H1 (cell line): Measurements from ENCODE around the gene ST6GALNAC2. TPM values are rescaled to one million over a fixed set of nuclear protein-coding genes. Genes with fewer than 3 reads are reported as not detected.
A peak's percentile ranks its signal among the peaks of the same experiment; 100 is the strongest.

ENCODE experiments used
- CTCF ChIA-PET: fragments of 300-600 bp; sonication (Branson Sonifier 250); formaldehyde crosslinking; loops from one replicate; lab custom pipeline; 2021; ENCODE audit not compliant: partially characterized antibody; lab: Charles Lee
- POLR2A ChIA-PET: fragments of 300-600 bp; sonication (Branson Sonifier 250); formaldehyde crosslinking; loops from one replicate; lab custom pipeline; 2021; ENCODE audit warnings: inconsistent platforms; ENCODE audit not compliant: partially characterized antibody; lab: Charles Lee
- DNase-seq, 2 experiments: peaks; one replicate each; pipeline versions ENCODE4 v3.0.0 to v3.0.0-alpha.2; 2010 to 2022; ENCODE audit warnings: low spot score in 2 of 2, low read depth in 1 of 2, mixed read lengths in 1 of 2
- FAIRE-seq: peaks from 2 replicates; lab custom pipeline; 2011; peaks lifted over from hg19 to GRCh38; lab: Jason Lieb, UNC
- H2AFZ ChIP-seq: 2 replicates; pipeline ENCODE4 v1.8.1; 2012; ENCODE audit warnings: low read length, inconsistent platforms
- H2AK5ac ChIP-seq: 2 replicates; pipeline ENCODE4 v1.6.1; 2013; ENCODE audit warnings: low read depth, low read length
- H2BK120ac ChIP-seq: replicated peaks from 2 replicates; pipeline ENCODE3; 2013; ENCODE audit warnings: low read depth, low read length, inconsistent platforms
- H2BK12ac ChIP-seq: 2 replicates; pipeline ENCODE4 v1.6.1; 2013; ENCODE audit warnings: low read depth, low read length
- H2BK15ac ChIP-seq: 2 replicates; pipeline ENCODE4 v1.6.1; 2013; ENCODE audit warnings: low read length
- H2BK20ac ChIP-seq: 2 replicates; pipeline ENCODE4 v1.6.1; 2013; ENCODE audit warnings: low read length
- H2BK5ac ChIP-seq: 2 replicates; pipeline ENCODE4 v1.6.1; 2013; ENCODE audit warnings: low read depth, low read length
- H3K14ac ChIP-seq: 2 replicates; pipeline ENCODE4 v1.6.1; 2013; ENCODE audit warnings: inconsistent platforms; ENCODE audit not compliant: insufficient read length
- H3K18ac ChIP-seq: 2 replicates; pipeline ENCODE4 v1.6.1; 2013; ENCODE audit warnings: low read length; ENCODE audit errors: extremely low read depth
- H3K23ac ChIP-seq: 2 replicates; pipeline ENCODE4 v1.6.1; 2013; ENCODE audit warnings: inconsistent platforms; ENCODE audit not compliant: insufficient read length
- H3K23me2 ChIP-seq: 2 replicates; pipeline ENCODE4 v1.6.1; 2013; ENCODE audit warnings: low read depth, low read length
- H3K27ac ChIP-seq: 2 replicates; pipeline ENCODE4 v1.6.1; 2011; ENCODE audit warnings: low read depth, low read length, inconsistent platforms
- H3K27me3 ChIP-seq, 4 experiments: replicated peaks in 1 of 4; 1 replicate in 1 of 4; 2 replicates in 3 of 4; pipeline versions ENCODE4 v1.6.1 to v1.8.1; 2011 to 2013; ENCODE audit warnings: low read length in 3 of 4, mild to moderate bottlenecking in 3 of 4, inconsistent platforms in 2 of 4, mixed read lengths in 2 of 4, moderate library complexity in 1 of 4; ENCODE audit not compliant: control insufficient read depth in 3 of 4, insufficient read depth in 3 of 4; ENCODE audit errors: extremely low read depth in 1 of 4
- H3K36me3 ChIP-seq, 4 experiments: 2 replicates each; pipeline versions ENCODE4 v1.6.1 to v1.8.1; 2011 to 2013; ENCODE audit warnings: mild to moderate bottlenecking in 4 of 4, low read length in 3 of 4, moderate library complexity in 2 of 4, control low read depth in 1 of 4, inconsistent platforms in 1 of 4; ENCODE audit not compliant: insufficient read depth in 4 of 4, control insufficient read depth in 2 of 4
- H3K4ac ChIP-seq: replicated peaks from 2 replicates; pipeline ENCODE3; 2013; ENCODE audit warnings: low read length, low read depth, mixed read lengths, inconsistent platforms; ENCODE audit not compliant: insufficient read length
- H3K4me1 ChIP-seq, 4 experiments: replicated peaks in 1 of 4; 1 replicate in 1 of 4; 2 replicates in 3 of 4; pipeline versions ENCODE4 v1.6.1 to v1.8.1; 2011 to 2013; ENCODE audit warnings: low read length in 3 of 4, inconsistent platforms in 2 of 4, mixed read lengths in 1 of 4; ENCODE audit not compliant: insufficient read depth in 4 of 4, control insufficient read depth in 3 of 4
- H3K4me2 ChIP-seq, 2 experiments: 2 replicates each; pipeline versions ENCODE4 v1.6.1 to v1.8.1; 2011 to 2013; ENCODE audit warnings: low read depth in 2 of 2, low read length in 2 of 2, control low read depth in 1 of 2, inconsistent platforms in 1 of 2, mild to moderate bottlenecking in 1 of 2; ENCODE audit not compliant: insufficient read depth in 1 of 2
- H3K4me3 ChIP-seq, 4 experiments: fragments of 200-600, 300-600 bp in 1 of 4; sonication (generic), shearing (Covaris generic), sonication (Bioruptor Twin) in 1 of 4; 2 replicates each; pipeline versions ENCODE4 v1.5.1 to v1.8.1; 2011 to 2016; ENCODE audit warnings: low read length in 4 of 4, low read depth in 3 of 4, control low read depth in 2 of 4, inconsistent platforms in 2 of 4, mild to moderate bottlenecking in 2 of 4, mixed read lengths in 1 of 4, moderate library complexity in 1 of 4; ENCODE audit not compliant: insufficient read depth in 2 of 4; ENCODE audit errors: extremely low read depth in 1 of 4
- H3K56ac ChIP-seq: replicated peaks from 2 replicates; pipeline ENCODE3; 2013; ENCODE audit warnings: low read depth, mild to moderate bottlenecking, mixed read lengths, low read length, inconsistent platforms; ENCODE audit not compliant: insufficient read length
- H3K79me1 ChIP-seq: 2 replicates; pipeline ENCODE4 v1.6.1; 2013; ENCODE audit warnings: low read depth, low read length, control low read depth
- H3K79me2 ChIP-seq, 2 experiments: 2 replicates each; pipeline versions ENCODE4 v1.6.1 to v1.8.1; 2012 to 2013; ENCODE audit warnings: low read length in 2 of 2, mild to moderate bottlenecking in 2 of 2, inconsistent platforms in 1 of 2; ENCODE audit not compliant: insufficient read depth in 2 of 2, control insufficient read depth in 1 of 2
- H3K9ac ChIP-seq, 4 experiments: replicated peaks in 1 of 4; 1 replicate in 1 of 4; 2 replicates in 3 of 4; pipeline versions ENCODE4 v1.6.1 to v1.8.1; 2011 to 2013; ENCODE audit warnings: low read depth in 3 of 4, low read length in 3 of 4, control low read depth in 2 of 4, mild to moderate bottlenecking in 2 of 4, moderate library complexity in 2 of 4, inconsistent platforms in 1 of 4; ENCODE audit errors: extremely low read depth in 1 of 4
- H3K9me3 ChIP-seq, 2 experiments: 2 replicates each; pipeline versions ENCODE4 v1.6.1 to v1.8.1; 2012 to 2013; ENCODE audit warnings: mild to moderate bottlenecking in 2 of 2, moderate library complexity in 2 of 2, control low read depth in 1 of 2, inconsistent platforms in 1 of 2, low read depth in 1 of 2, low read length in 1 of 2, mixed read lengths in 1 of 2; ENCODE audit not compliant: insufficient read depth in 2 of 2
- H4K20me1 ChIP-seq, 2 experiments: replicated peaks in 1 of 2; 2 replicates each; pipeline versions ENCODE3 to v1.8.1; 2011 to 2013; ENCODE audit warnings: inconsistent platforms in 2 of 2, low read length in 2 of 2, mild to moderate bottlenecking in 1 of 2; ENCODE audit not compliant: insufficient read depth in 2 of 2, control insufficient read depth in 1 of 2
- H4K5ac ChIP-seq: 2 replicates; pipeline ENCODE4 v1.6.1; 2013; ENCODE audit warnings: low read length, low read depth, mixed read lengths, inconsistent platforms; ENCODE audit not compliant: insufficient read length
- H4K8ac ChIP-seq: 2 replicates; pipeline ENCODE4 v1.8.0; 2013; ENCODE audit warnings: mild to moderate bottlenecking, moderate library complexity, low read length, inconsistent platforms; ENCODE audit not compliant: insufficient read depth; ENCODE audit errors: extremely low read depth
- H4K91ac ChIP-seq: replicated peaks from 2 replicates; pipeline ENCODE3; 2013; ENCODE audit warnings: low read length, mixed read lengths, inconsistent platforms; ENCODE audit not compliant: insufficient read length
- RFX5 ChIP-seq: IDR thresholded peaks from 2 replicates; pipeline ENCODE4 v1.6.1; 2011; ENCODE audit warnings: low read depth, low read length, improper control_type of control experiment, borderline replicate concordance
- WGBS, 2 experiments: shearing (Covaris generic) in 1 of 2; methylation state at CpG; one replicate each; pipeline versions ENCODE4 v1.1.6 to v1.1.7; 2013 to 2015; ENCODE audit warnings: low lambda C conversion rate in 2 of 2, mixed read lengths in 2 of 2, inconsistent platforms in 1 of 2, low coverage in 1 of 2, missing lambda C conversion rate in 1 of 2; ENCODE audit not compliant: insufficient replicate concordance in 2 of 2, insufficient coverage in 1 of 2, insufficient read length in 1 of 2; ENCODE audit errors: extremely low coverage in 1 of 2, missing lambda C conversion rate in 1 of 2; 5-methylcytosine and 5-hydroxymethylcytosine counted together
- polyA plus RNA-seq, 7 experiments: library from polyadenylated mRNA; depleted of rRNA in 3 of 7; stranded (reverse) in 5 of 7; unstranded in 2 of 7; fragments of >200 nt in 5 of 7; fragments of 200-250 nt in 2 of 7; gene quantifications; 1 replicate in 5 of 7; 2 replicates in 1 of 7; 4 replicates in 1 of 7; pipeline versions ENCODE4 v1.2.1 to v1.2.3, GENCODE V29; 2011 to 2013; ENCODE audit warnings: missing spikeins in 2 of 7, mixed read lengths in 2 of 7
- total RNA-seq: library from RNA; stranded (reverse); fragmentation: NEBNext Ultra II Directional; extraction: Animal tissue kit (Norgen Biotek cat#: 25700); gene quantifications from 2 replicates; pipeline ENCODE4 v1.2.1, GENCODE V29; 2021
- TF ChIP-seq, protein P1 (sequence below), 3 experiments: IDR thresholded peaks; 1 replicate in 2 of 3; 2 replicates in 1 of 3; pipeline versions ENCODE4 v1.5.1 to v1.6.1; 2011; ENCODE audit warnings: low read length in 3 of 3, mild to moderate bottlenecking in 3 of 3, inconsistent platforms in 2 of 3, low read depth in 1 of 3, moderate library complexity in 1 of 3; ENCODE audit not compliant: insufficient read depth in 1 of 3; ENCODE audit errors: control extremely low read depth in 1 of 3

Gene ST6GALNAC2
- total and polyA plus RNA-seq, 2 of the 8 experiments (the other 6 are each of a cell fraction or from before 2014, with no cell fraction given): 0.09 TPM; not detected in 1

DNA sequence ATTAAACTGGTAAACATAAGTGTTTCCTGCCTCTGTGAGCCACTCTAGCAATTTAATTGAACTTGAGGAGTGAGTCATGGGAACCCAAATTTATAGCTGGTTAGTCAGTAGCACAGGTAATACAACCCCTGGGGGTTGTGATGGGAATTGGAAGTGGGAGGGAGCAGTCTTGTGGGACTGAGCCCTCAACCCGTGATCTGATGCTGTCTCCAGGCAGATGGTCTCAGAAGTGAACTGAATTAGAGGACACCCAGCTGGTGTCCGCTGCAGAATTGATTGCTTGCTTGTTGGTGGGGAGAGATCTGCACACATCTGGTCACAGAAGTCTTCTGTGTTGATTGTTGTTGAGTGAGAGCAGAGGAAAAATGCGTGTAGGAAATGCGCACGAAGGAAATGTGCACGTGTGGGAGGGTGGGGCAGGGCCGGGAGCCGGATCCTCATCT lies 7.7 kb upstream of the ST6GALNAC2 start:
- H3K18ac ChIP-seq: no peak overlapping the region
- H2BK15ac ChIP-seq: no peak overlapping the region
- CTCF ChIA-PET: interaction anchor here (0.6 to 2.6 kb wide), 16 partner anchors 9 to 989 kb away, joined by 3 to 10 read pairs (median 3); no protein-coding TSS in a partner anchor
- H2AK5ac ChIP-seq: no peak overlapping the region
- H3K4me2 ChIP-seq: no peak overlapping the region
- H4K8ac ChIP-seq: no peak overlapping the region
- FAIRE-seq: no peak
- no peak overlapping the region for H4K5ac ChIP-seq
- no peak for DNase-seq
- no peak overlapping the region for H4K91ac ChIP-seq
- peaks cover 0 to 2% (median 0%) of the 10 kb centered on the region in 4 experiments; a peak in 3 of 7 replicates for H3K27me3 ChIP-seq
- H2BK12ac ChIP-seq: no peak overlapping the region
- H3K36me3 ChIP-seq: no peaks in the 10 kb centered on the region
- no peak overlapping the region for H2BK5ac ChIP-seq
- H3K79me1 ChIP-seq: no peaks in the 10 kb centered on the region
- H3K23me2 ChIP-seq: no peaks in the 10 kb centered on the region
- no peak for TF ChIP-seq RFX5
- TF ChIP-seq, protein P1, sequence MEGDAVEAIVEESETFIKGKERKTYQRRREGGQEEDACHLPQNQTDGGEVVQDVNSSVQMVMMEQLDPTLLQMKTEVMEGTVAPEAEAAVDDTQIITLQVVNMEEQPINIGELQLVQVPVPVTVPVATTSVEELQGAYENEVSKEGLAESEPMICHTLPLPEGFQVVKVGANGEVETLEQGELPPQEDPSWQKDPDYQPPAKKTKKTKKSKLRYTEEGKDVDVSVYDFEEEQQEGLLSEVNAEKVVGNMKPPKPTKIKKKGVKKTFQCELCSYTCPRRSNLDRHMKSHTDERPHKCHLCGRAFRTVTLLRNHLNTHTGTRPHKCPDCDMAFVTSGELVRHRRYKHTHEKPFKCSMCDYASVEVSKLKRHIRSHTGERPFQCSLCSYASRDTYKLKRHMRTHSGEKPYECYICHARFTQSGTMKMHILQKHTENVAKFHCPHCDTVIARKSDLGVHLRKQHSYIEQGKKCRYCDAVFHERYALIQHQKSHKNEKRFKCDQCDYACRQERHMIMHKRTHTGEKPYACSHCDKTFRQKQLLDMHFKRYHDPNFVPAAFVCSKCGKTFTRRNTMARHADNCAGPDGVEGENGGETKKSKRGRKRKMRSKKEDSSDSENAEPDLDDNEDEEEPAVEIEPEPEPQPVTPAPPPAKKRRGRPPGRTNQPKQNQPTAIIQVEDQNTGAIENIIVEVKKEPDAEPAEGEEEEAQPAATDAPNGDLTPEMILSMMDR (IDR thresholded peaks at IDR 0.05; ENCODE audit: control extremely low read depth in 1 of 3, insufficient read depth in 1 of 3, low read depth in 1 of 3, low read length in 3 of 3): peak in 1 of 3 experiments; percentile 2; a peak in 1 of 4 replicates
- TF ChIP-seq, all 59 proteins: peak for 1
- Histone ChIP-seq H3K4me3 (no peak overlapping the region), H3K4ac (no peak overlapping the region), H3K14ac (no peak overlapping the region), H3K27ac (no peak overlapping the region), H3K9me3 (0 out of 4 replicates have a peak, but pooled peaks cover 0 to 2% of the 10 kb centered on the region in 2 experiments), H2BK120ac (no peak overlapping the region), H4K20me1 (no peaks in the 10 kb centered on the region), H3K9ac (no peak overlapping the region), H2AFZ (no peak overlapping the region), H3K23ac (no peak overlapping the region), H2BK20ac (no peak overlapping the region), H3K4me1 (no peaks in the 10 kb centered on the region), H3K79me2 (no peaks in the 10 kb centered on the region), H3K56ac (no peak overlapping the region)
- POLR2A ChIA-PET: interaction anchor here (0.8 to 1.0 kb wide), 2 partner anchors 34 to 35 kb away, joined by 3 to 4 read pairs; no protein-coding TSS in a partner anchor
- WGBS, 2 experiments: 83% methylated on average over 8 of the region's 8 CpGs; no CpG with 5 or more reads in 1 of the 2 experiments
